DOHH2 (cell line): Measurements from ENCODE around the gene RPS17.

Source experiments
- H3F3A ChIP-seq: fragments of 200-600 bp; sonication (generic), shearing (Covaris generic); 2 replicates; pipeline ENCODE4 v1.6.0; 2016; ENCODE audit warnings: antibody characterized with exemption, mild to moderate bottlenecking; ENCODE audit not compliant: control insufficient read depth, insufficient read depth
- H3K27ac ChIP-seq: fragments of 200-600 bp; sonication (generic); 2 replicates; pipeline ENCODE4 v1.5.1; 2014; ENCODE audit warnings: low read depth, mild to moderate bottlenecking, low read length, moderate library complexity
- H3K27me3 ChIP-seq: fragments of 200-600 bp; sonication (generic); 2 replicates; pipeline ENCODE4 v1.6.1; 2014; ENCODE audit warnings: mild to moderate bottlenecking, low read length, mixed read lengths; ENCODE audit not compliant: control insufficient read depth
- H3K36me3 ChIP-seq: fragments of 200-600 bp; sonication (generic); 2 replicates; pipeline ENCODE4 v1.6.1; 2014; ENCODE audit warnings: mild to moderate bottlenecking, low read length, moderate library complexity, mixed read lengths; ENCODE audit not compliant: control insufficient read depth
- H3K4me1 ChIP-seq: fragments of 200-600 bp; sonication (generic); 2 replicates; pipeline ENCODE4 v1.6.1; 2014; ENCODE audit warnings: mild to moderate bottlenecking, low read length, mixed read lengths; ENCODE audit not compliant: control insufficient read depth
- H3K4me2 ChIP-seq: fragments of 200-600 bp; sonication (generic); 2 replicates; pipeline ENCODE4 v1.6.0; 2014; ENCODE audit warnings: mild to moderate bottlenecking, low read length, moderate library complexity
- H3K4me3 ChIP-seq: fragments of 200-600 bp; sonication (generic); 2 replicates; pipeline ENCODE4 v1.5.1; 2014; ENCODE audit warnings: mild to moderate bottlenecking, low read length, mixed read lengths
- H3K79me2 ChIP-seq: fragments of 200-600 bp; sonication (generic); 2 replicates; pipeline ENCODE4 v1.6.1; 2014; ENCODE audit warnings: mild to moderate bottlenecking, low read length, mixed read lengths; ENCODE audit not compliant: control insufficient read depth
- H3K9me2 ChIP-seq: fragments of 200-600 bp; sonication (generic); replicated peaks from 2 replicates; pipeline ENCODE4 v1.6.1; 2014; ENCODE audit warnings: mild to moderate bottlenecking, low read length, mixed read lengths; ENCODE audit not compliant: control insufficient read depth
- H3K9me3 ChIP-seq: fragments of 200-600 bp; sonication (generic); 2 replicates; pipeline ENCODE4 v1.6.1; 2014; ENCODE audit warnings: antibody characterized with exemption, low read length, mixed read lengths; ENCODE audit not compliant: control insufficient read depth, insufficient read depth
- H4K20me1 ChIP-seq: fragments of 200-600 bp; sonication (generic); 2 replicates; pipeline ENCODE4 v1.6.0; 2014; ENCODE audit warnings: low read depth, mild to moderate bottlenecking, antibody characterized with exemption, low read length, moderate library complexity; ENCODE audit not compliant: control insufficient read depth, insufficient read depth
- EZH2phosphoT487 ChIP-seq: fragments of 200-600 bp; sonication (generic); IDR thresholded peaks from 2 replicates; pipeline ENCODE4 v1.6.1; 2017; ENCODE audit warnings: borderline replicate concordance, mild to moderate bottlenecking, antibody characterized with exemption, low read length, moderate library complexity, mixed read lengths
- TF ChIP-seq, protein P1 (sequence below): fragments of 200-600 bp; sonication (generic); IDR thresholded peaks from one replicate; pipeline ENCODE4 v1.5.1; 2014; ENCODE audit warnings: antibody characterized with exemption, mild to moderate bottlenecking, low read depth, low read length; ENCODE audit not compliant: poor library complexity, severe bottlenecking

Gene RPS17

GRCh38 chr15:82553846-82554245 lies 13.6 kb upstream of the RPS17 start:
- H3K79me2 ChIP-seq = no peaks in the 10 kb centered on the region
- peaks cover 46% of the 10 kb centered on the region for H3K27me3 ChIP-seq
- no peaks in the 10 kb centered on the region for H3K36me3 ChIP-seq
- H3K4me3 ChIP-seq = no peak overlapping the region
- H3K4me2 ChIP-seq = no peak overlapping the region
- no peaks in the 10 kb centered on the region for H3F3A ChIP-seq
- H3K4me1 ChIP-seq = no peaks in the 10 kb centered on the region
- TF ChIP-seq, protein P1, sequence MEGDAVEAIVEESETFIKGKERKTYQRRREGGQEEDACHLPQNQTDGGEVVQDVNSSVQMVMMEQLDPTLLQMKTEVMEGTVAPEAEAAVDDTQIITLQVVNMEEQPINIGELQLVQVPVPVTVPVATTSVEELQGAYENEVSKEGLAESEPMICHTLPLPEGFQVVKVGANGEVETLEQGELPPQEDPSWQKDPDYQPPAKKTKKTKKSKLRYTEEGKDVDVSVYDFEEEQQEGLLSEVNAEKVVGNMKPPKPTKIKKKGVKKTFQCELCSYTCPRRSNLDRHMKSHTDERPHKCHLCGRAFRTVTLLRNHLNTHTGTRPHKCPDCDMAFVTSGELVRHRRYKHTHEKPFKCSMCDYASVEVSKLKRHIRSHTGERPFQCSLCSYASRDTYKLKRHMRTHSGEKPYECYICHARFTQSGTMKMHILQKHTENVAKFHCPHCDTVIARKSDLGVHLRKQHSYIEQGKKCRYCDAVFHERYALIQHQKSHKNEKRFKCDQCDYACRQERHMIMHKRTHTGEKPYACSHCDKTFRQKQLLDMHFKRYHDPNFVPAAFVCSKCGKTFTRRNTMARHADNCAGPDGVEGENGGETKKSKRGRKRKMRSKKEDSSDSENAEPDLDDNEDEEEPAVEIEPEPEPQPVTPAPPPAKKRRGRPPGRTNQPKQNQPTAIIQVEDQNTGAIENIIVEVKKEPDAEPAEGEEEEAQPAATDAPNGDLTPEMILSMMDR = no peak
- TF ChIP-seq EZH2phosphoT487 = no peak
- H3K27ac ChIP-seq = no peak overlapping the region
- no peaks in the 10 kb centered on the region for H3K9me3 ChIP-seq
- no peaks in the 10 kb centered on the region for H4K20me1 ChIP-seq
- H3K9me2 ChIP-seq = no peaks in the 10 kb centered on the region

- Histone ChIP-seq H3K4me3 (no peak overlapping the region), H4K20me1 (no peaks in the 10 kb centered on the region), H3K36me3 (no peaks in the 10 kb centered on the region), H3K9me2 (no peaks in the 10 kb centered on the region), H3F3A (no peaks in the 10 kb centered on the region), H3K27ac (no peak overlapping the region), H3K4me2 (no peak overlapping the region), H3K4me1 (no peaks in the 10 kb centered on the region), H3K27me3 (peaks cover 46% of the 10 kb centered on the region), H3K79me2 (no peaks in the 10 kb centered on the region), H3K9me3 (no peaks in the 10 kb centered on the region)
- no peak for TF ChIP-seq EZH2phosphoT487
- TF ChIP-seq, protein P1 = no peak
Measured at GRCh38 chr15:82552861-82553260, 12.6 kb upstream of the RPS17 start.

- no peaks in the 10 kb centered on the region for H4K20me1 ChIP-seq
- H3K9me3 ChIP-seq = no peaks in the 10 kb centered on the region
- H3K4me3 ChIP-seq = no peak overlapping the region
- H3F3A ChIP-seq = no peaks in the 10 kb centered on the region
- peaks cover 38% of the 10 kb centered on the region for H3K27me3 ChIP-seq
- H3K4me2 ChIP-seq = no peak overlapping the region
- no peaks in the 10 kb centered on the region for H3K9me2 ChIP-seq
- H3K79me2 ChIP-seq = no peaks in the 10 kb centered on the region
- H3K36me3 ChIP-seq = no peaks in the 10 kb centered on the region
- H3K27ac ChIP-seq = no peak overlapping the region
- TF ChIP-seq, protein P1 = no peak
- TF ChIP-seq EZH2phosphoT487 = no peak
- H3K4me1 ChIP-seq = no peaks in the 10 kb centered on the region
Measured at GRCh38 chr15:82551646-82552247, 11.5 kb upstream of the RPS17 start.
